Islet of Langerhans (tissue), 1 donor: ENCODE measurements around the gene IL3RA.
"Not testable (repeated sequence)": the region's sequence is repeated elsewhere in the genome, so short reads cannot be mapped to it uniquely, and the experiment has no call there.

Source experiments
- FAIRE-seq: peaks from one replicate; lab custom pipeline; 2011; peaks lifted over from hg19 to GRCh38; lab: Jason Lieb, UNC

The IL3RA gene

GRCh38 chrX:1400049-1400448, 63.5 kb downstream of the IL3RA start:
- no peak for FAIRE-seq

GRCh38 chrX:1400742-1401471, 64.3 kb downstream of the IL3RA start:
- no peak for FAIRE-seq

GRCh38 chrX:1401611-1402430, 65.2 kb downstream of the IL3RA start:
- FAIRE-seq: no peak

- FAIRE-seq: no peak
These were observed 66.6 kb downstream of the IL3RA start for GRCh38 chrX:1403228-1403627.

GRCh38 chrX:1403867-1404266, 67.3 kb downstream of the IL3RA start:
- not testable (repeated sequence) for FAIRE-seq

GRCh38 chrX:1405769-1406168, 69.2 kb downstream of the IL3RA start:
- FAIRE-seq: not testable (repeated sequence)

- FAIRE-seq: no peak
These were observed 70.5 kb downstream of the IL3RA start for GRCh38 chrX:1407035-1407434.

GRCh38 chrX:1411326-1411725, 74.7 kb downstream of the IL3RA start:
- no peak for FAIRE-seq

- no peak for FAIRE-seq
These were observed 76.1 kb downstream of the IL3RA start for GRCh38 chrX:1412551-1413161.

- FAIRE-seq: no peak
These were observed 79.8 kb downstream of the IL3RA start for GRCh38 chrX:1416327-1416784.

GRCh38 chrX:1416965-1417760, 80.6 kb downstream of the IL3RA start:
- no peak for FAIRE-seq

- FAIRE-seq: no peak
These were observed 81.6 kb downstream of the IL3RA start for GRCh38 chrX:1417921-1418771.

- no peak for FAIRE-seq
These were observed 82.4 kb downstream of the IL3RA start for GRCh38 chrX:1418901-1419544.

GRCh38 chrX:1419545-1420355, 83.2 kb downstream of the IL3RA start:
- FAIRE-seq: no peak

- no peak for FAIRE-seq
These were observed 83.8 kb downstream of the IL3RA start for GRCh38 chrX:1420371-1420770.

GRCh38 chrX:1421433-1422134, 85.0 kb downstream of the IL3RA start:
- no peak for FAIRE-seq

GRCh38 chrX:1422135-1422465, 85.5 kb downstream of the IL3RA start:
- FAIRE-seq: no peak

GRCh38 chrX:1423215-1423614, 86.6 kb downstream of the IL3RA start:
- no peak for FAIRE-seq

GRCh38 chrX:1424147-1424851, 87.7 kb downstream of the IL3RA start:
- no peak for FAIRE-seq
